GM12891 (cell line): ENCODE measurements around the gene SERPINA4.

Experiments
- POLR2A ChIP-seq: IDR thresholded peaks from 2 replicates; pipeline ENCODE4 v1.6.1; 2011; ENCODE audit warnings: low read depth, low read length, control low read depth
- POU2F2 ChIP-seq: IDR thresholded peaks from 2 replicates; pipeline ENCODE4 v1.6.1; 2011; ENCODE audit warnings: low read depth, mild to moderate bottlenecking, control low read depth, low read length, moderate library complexity

DNA sequence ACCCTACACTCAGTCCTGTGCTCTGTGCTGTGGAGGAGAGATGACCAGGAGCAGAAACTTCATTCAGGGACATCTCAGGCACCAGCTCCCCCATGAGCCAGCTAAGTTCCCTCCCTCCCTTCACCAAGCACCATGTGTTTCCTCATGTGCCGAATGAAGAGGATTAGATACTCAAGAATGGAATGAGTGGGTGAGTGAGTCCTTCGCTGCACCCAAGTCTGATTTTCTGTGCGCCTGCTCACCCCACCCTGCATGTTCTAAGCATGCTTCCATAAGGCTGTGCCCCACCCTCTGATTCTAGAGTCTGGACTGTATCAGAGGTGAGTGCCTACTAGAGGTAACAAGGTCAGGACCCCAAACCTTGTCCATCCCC lies 32.1 kb downstream of the SERPINA4 start:
- TF ChIP-seq POU2F2, result no peak
- no peak for TF ChIP-seq POLR2A
